Skeletal muscle satellite cell (primary cell): Measurements from ENCODE around the gene SLC51B.
A peak's percentile ranks its signal among the peaks of the same experiment; 100 is the strongest.

Experiments used
- H3K27me3 ChIP-seq: 2 replicates; pipeline ENCODE4 v1.7.0; 2013; ENCODE audit warnings: low read length; ENCODE audit not compliant: control insufficient read depth, insufficient read depth
- H3K36me3 ChIP-seq: 2 replicates; pipeline ENCODE4 v1.7.0; 2013; ENCODE audit warnings: mild to moderate bottlenecking, control low read depth, low read length; ENCODE audit not compliant: insufficient read depth
- H3K4me1 ChIP-seq: 2 replicates; pipeline ENCODE4 v1.7.0; 2013; ENCODE audit warnings: low read length; ENCODE audit not compliant: control insufficient read depth, insufficient read depth
- H3K4me2 ChIP-seq: 2 replicates; pipeline ENCODE4 v1.7.0; 2013; ENCODE audit warnings: mild to moderate bottlenecking, low read length
- H3K4me3 ChIP-seq: 2 replicates; pipeline ENCODE4 v1.7.0; 2013; ENCODE audit warnings: low read length
- H3K9ac ChIP-seq: 2 replicates; pipeline ENCODE4 v1.7.0; 2013; ENCODE audit warnings: mild to moderate bottlenecking, low read depth, low read length, moderate library complexity
- H3K9me3 ChIP-seq: replicated peaks from 2 replicates; pipeline ENCODE4 v1.7.0; 2013; ENCODE audit warnings: mild to moderate bottlenecking, control low read depth, low read length

SLC51B gene

GRCh38 chr15:65028921-65029735 lies 16.1 kb upstream of the SLC51B start, which contains the start of gene MTFMT:
MTFMT (minus strand) TSS chr15:65029639; CDS start chr15:65029613, 26 bp downstream.
- Histone ChIP-seq H3K36me3 (peaks cover 16% of the 10 kb centered on the region), H3K4me1 (peaks cover 17% of the 10 kb centered on the region), H3K4me2 (peak within 1 kb of the TSS; percentile 96)

GRCh38 chr15:65029736-65030208 lies 15.4 kb upstream of the SLC51B start:
- Histone ChIP-seq H3K36me3 (peaks cover 12% of the 10 kb centered on the region), H3K4me3 (peak overlapping the region; percentile 99), H3K9ac (no peak overlapping the region), H3K4me2 (peak overlapping the region; percentile 96), H3K27me3 (peaks cover 6% of the 10 kb centered on the region), H3K9me3 (no peaks in the 10 kb centered on the region), H3K4me1 (peaks cover 17% of the 10 kb centered on the region)

More at GRCh38 chr15:65028921-65029735, 16.1 kb upstream of the SLC51B start, which contains the start of gene MTFMT:
- Histone ChIP-seq H3K9me3 (no peaks in the 10 kb centered on the region), H3K4me3 (peak within 1 kb of the TSS; percentile 99), H3K27me3 (peaks cover 6% of the 10 kb centered on the region), H3K9ac (peak within 1 kb of the TSS; percentile 87)

GRCh38 chr15:65032801-65033537 lies 12.2 kb upstream of the SLC51B start:
- peaks cover 12% of the 10 kb centered on the region for H3K4me1 ChIP-seq
- peaks cover 6% of the 10 kb centered on the region for H3K27me3 ChIP-seq
- H3K36me3 ChIP-seq, result no peaks in the 10 kb centered on the region
- H3K9me3 ChIP-seq, result no peaks in the 10 kb centered on the region
- H3K4me3 ChIP-seq, result no peak overlapping the region
- no peak overlapping the region for H3K9ac ChIP-seq
- no peak overlapping the region for H3K4me2 ChIP-seq

- peaks cover 6% of the 10 kb centered on the region for H3K27me3 ChIP-seq
- no peak overlapping the region for H3K4me2 ChIP-seq
- no peaks in the 10 kb centered on the region for H3K9me3 ChIP-seq
- no peak overlapping the region for H3K4me3 ChIP-seq
- H3K9ac ChIP-seq, result no peak overlapping the region
- H3K36me3 ChIP-seq, result no peaks in the 10 kb centered on the region
- H3K4me1 ChIP-seq, result peaks cover 7% of the 10 kb centered on the region
These were observed 11.4 kb upstream of the SLC51B start for GRCh38 chr15:65033659-65034269.

GRCh38 chr15:65034719-65035118 lies 10.5 kb upstream of the SLC51B start:
- Histone ChIP-seq H3K4me3 (no peak overlapping the region), H3K4me1 (peaks cover 7% of the 10 kb centered on the region), H3K27me3 (peaks cover 6% of the 10 kb centered on the region), H3K36me3 (no peaks in the 10 kb centered on the region), H3K9me3 (no peaks in the 10 kb centered on the region), H3K9ac (no peak overlapping the region), H3K4me2 (no peak overlapping the region)

GRCh38 chr15:65037309-65037708 lies 7.9 kb upstream of the SLC51B start:
- no peaks in the 10 kb centered on the region for H3K27me3 ChIP-seq
- peaks cover 7% of the 10 kb centered on the region for H3K4me1 ChIP-seq
- no peaks in the 10 kb centered on the region for H3K36me3 ChIP-seq
- no peak overlapping the region for H3K4me2 ChIP-seq
- H3K9me3 ChIP-seq, result no peaks in the 10 kb centered on the region
- H3K9ac ChIP-seq, result no peak overlapping the region
- H3K4me3 ChIP-seq, result no peak overlapping the region

- Histone ChIP-seq H3K4me3 (no peak overlapping the region), H3K27me3 (no peaks in the 10 kb centered on the region), H3K9ac (no peak overlapping the region), H3K36me3 (no peaks in the 10 kb centered on the region), H3K9me3 (no peaks in the 10 kb centered on the region), H3K4me2 (no peak overlapping the region), H3K4me1 (peaks cover 10% of the 10 kb centered on the region)
These were observed 6.8 kb upstream of the SLC51B start for GRCh38 chr15:65038428-65038827.

- H3K27me3 ChIP-seq, result no peaks in the 10 kb centered on the region
- no peaks in the 10 kb centered on the region for H3K36me3 ChIP-seq
- no peak overlapping the region for H3K4me3 ChIP-seq
- no peaks in the 10 kb centered on the region for H3K9me3 ChIP-seq
- peaks cover 13% of the 10 kb centered on the region for H3K4me1 ChIP-seq
- H3K4me2 ChIP-seq, result no peak overlapping the region
- no peak overlapping the region for H3K9ac ChIP-seq
These were observed 6.4 kb upstream of the SLC51B start for GRCh38 chr15:65038836-65039235.

GRCh38 chr15:65040461-65040860 lies 4.7 kb upstream of the SLC51B start:
- no peaks in the 10 kb centered on the region for H3K36me3 ChIP-seq
- peaks cover 26% of the 10 kb centered on the region for H3K4me1 ChIP-seq
- no peak overlapping the region for H3K9ac ChIP-seq
- H3K9me3 ChIP-seq, result no peaks in the 10 kb centered on the region
- no peak overlapping the region for H3K4me3 ChIP-seq
- no peak overlapping the region for H3K4me2 ChIP-seq
- no peaks in the 10 kb centered on the region for H3K27me3 ChIP-seq

GRCh38 chr15:65041787-65042186 lies 3.4 kb upstream of the SLC51B start:
- Histone ChIP-seq H3K27me3 (no peaks in the 10 kb centered on the region), H3K4me3 (no peak overlapping the region), H3K4me2 (no peak overlapping the region), H3K9ac (no peak overlapping the region), H3K36me3 (no peaks in the 10 kb centered on the region), H3K4me1 (peaks cover 28% of the 10 kb centered on the region), H3K9me3 (no peaks in the 10 kb centered on the region)

- no peaks in the 10 kb centered on the region for H3K27me3 ChIP-seq
- H3K4me3 ChIP-seq, result no peak overlapping the region
- no peak overlapping the region for H3K9ac ChIP-seq
- no peaks in the 10 kb centered on the region for H3K9me3 ChIP-seq
- peaks cover 28% of the 10 kb centered on the region for H3K4me1 ChIP-seq
- no peak overlapping the region for H3K4me2 ChIP-seq
- no peaks in the 10 kb centered on the region for H3K36me3 ChIP-seq
These were observed 2.3 kb upstream of the SLC51B start for GRCh38 chr15:65042776-65043327.
